ENCODE results near the gene MACROD2. TPM values are rescaled to one million over a fixed set of nuclear protein-coding genes. Genes with fewer than 3 reads are reported as not detected.

The MACROD2 gene
- total RNA-seq, 1 experiment from 2014 or later, result 1.4 TPM

- ChIA-PET POLR2A (ENCODE audit: low non-redundant PET) (no interaction called here), CTCF (no interaction called here)
- TF ChIP-seq, protein P1, sequence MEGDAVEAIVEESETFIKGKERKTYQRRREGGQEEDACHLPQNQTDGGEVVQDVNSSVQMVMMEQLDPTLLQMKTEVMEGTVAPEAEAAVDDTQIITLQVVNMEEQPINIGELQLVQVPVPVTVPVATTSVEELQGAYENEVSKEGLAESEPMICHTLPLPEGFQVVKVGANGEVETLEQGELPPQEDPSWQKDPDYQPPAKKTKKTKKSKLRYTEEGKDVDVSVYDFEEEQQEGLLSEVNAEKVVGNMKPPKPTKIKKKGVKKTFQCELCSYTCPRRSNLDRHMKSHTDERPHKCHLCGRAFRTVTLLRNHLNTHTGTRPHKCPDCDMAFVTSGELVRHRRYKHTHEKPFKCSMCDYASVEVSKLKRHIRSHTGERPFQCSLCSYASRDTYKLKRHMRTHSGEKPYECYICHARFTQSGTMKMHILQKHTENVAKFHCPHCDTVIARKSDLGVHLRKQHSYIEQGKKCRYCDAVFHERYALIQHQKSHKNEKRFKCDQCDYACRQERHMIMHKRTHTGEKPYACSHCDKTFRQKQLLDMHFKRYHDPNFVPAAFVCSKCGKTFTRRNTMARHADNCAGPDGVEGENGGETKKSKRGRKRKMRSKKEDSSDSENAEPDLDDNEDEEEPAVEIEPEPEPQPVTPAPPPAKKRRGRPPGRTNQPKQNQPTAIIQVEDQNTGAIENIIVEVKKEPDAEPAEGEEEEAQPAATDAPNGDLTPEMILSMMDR (conservative IDR thresholded peaks at IDR 0.05; ENCODE audit: low read depth, low read length), result no peak
- TF ChIP-seq EZH2 (IDR thresholded peaks at IDR 0.05; ENCODE audit: borderline replicate concordance, low read depth, low read length, poor library complexity, severe bottlenecking), result no peak
- Histone ChIP-seq H3K36me3 (ENCODE audit: insufficient read depth, low read length, poor library complexity, severe bottlenecking) (no peaks in the 10 kb centered on the region), H3K4me3 (ENCODE audit: low read depth, low read length, poor library complexity, severe bottlenecking) (no peak overlapping the region), H3K4me1 (ENCODE audit: insufficient read depth, low read length, poor library complexity, severe bottlenecking) (no peaks in the 10 kb centered on the region), H3K9me3 (ENCODE audit: low read depth, low read length, poor library complexity, severe bottlenecking) (no peaks in the 10 kb centered on the region), H3K27me3 (replicated peaks; ENCODE audit: insufficient read depth, low read depth, low read length, poor library complexity) (no peaks in the 10 kb centered on the region), H3K27ac (ENCODE audit: low read depth, low read length, poor library complexity, severe bottlenecking) (no peak overlapping the region)
- no peak for DNase-seq (ENCODE audit: low spot score)
- BruUV-seq (replicated peaks), result no TSS peak
- intact Hi-C loops (cut with micrococcal nuclease; ENCODE audit: unreplicated experiment), result no loop called here
Measured at GRCh38 chr20:14069796-14070195, 74.5 kb downstream of the MACROD2 start.

DNA sequence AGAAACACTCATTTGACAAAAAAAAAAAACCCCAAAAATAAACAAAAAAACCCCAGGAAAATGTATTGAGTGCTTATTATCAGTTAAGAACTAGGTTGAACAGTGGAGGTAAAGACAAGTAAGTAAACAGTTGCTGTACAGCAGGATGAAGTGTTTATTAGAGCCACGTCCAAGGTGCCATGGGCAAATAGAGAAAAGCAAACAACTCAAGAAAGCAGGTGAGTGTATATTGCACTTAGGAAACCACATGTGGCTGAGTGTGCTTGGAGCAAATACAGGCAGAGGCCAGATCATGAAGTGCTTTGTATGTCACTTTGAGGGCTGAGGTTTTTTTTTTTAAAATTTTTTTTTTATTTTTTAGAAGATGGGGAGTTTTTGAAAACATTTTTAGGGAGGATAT, 98.3 kb downstream of the MACROD2 start:
- no peak overlapping the region for H3K27ac ChIP-seq (ENCODE audit: low read depth, low read length, poor library complexity, severe bottlenecking)
- ChIA-PET POLR2A (ENCODE audit: low non-redundant PET) (no interaction called here), CTCF (no interaction called here)
- no peaks in the 10 kb centered on the region for H3K4me1 ChIP-seq (ENCODE audit: insufficient read depth, low read length, poor library complexity, severe bottlenecking)
- H3K36me3 ChIP-seq (ENCODE audit: insufficient read depth, low read length, poor library complexity, severe bottlenecking), result no peaks in the 10 kb centered on the region
- BruUV-seq (replicated peaks), result no TSS peak
- no peak for DNase-seq (ENCODE audit: low spot score)
- TF ChIP-seq, protein P1 (conservative IDR thresholded peaks at IDR 0.05; ENCODE audit: low read depth, low read length), result no peak
- no peaks in the 10 kb centered on the region for H3K9me3 ChIP-seq (ENCODE audit: low read depth, low read length, poor library complexity, severe bottlenecking)
- no peak overlapping the region for H3K4me3 ChIP-seq (ENCODE audit: low read depth, low read length, poor library complexity, severe bottlenecking)
- intact Hi-C loops (cut with micrococcal nuclease; ENCODE audit: unreplicated experiment), result no loop called here
- H3K27me3 ChIP-seq (replicated peaks; ENCODE audit: insufficient read depth, low read depth, low read length, poor library complexity), result no peaks in the 10 kb centered on the region

- no peak for DNase-seq (ENCODE audit: low spot score)
- BruUV-seq (replicated peaks), result no TSS peak
- Histone ChIP-seq H3K4me3 (ENCODE audit: low read depth, low read length, poor library complexity, severe bottlenecking) (no peak overlapping the region), H3K9me3 (ENCODE audit: low read depth, low read length, poor library complexity, severe bottlenecking) (no peaks in the 10 kb centered on the region), H3K27me3 (replicated peaks; ENCODE audit: insufficient read depth, low read depth, low read length, poor library complexity) (no peaks in the 10 kb centered on the region), H3K4me1 (ENCODE audit: insufficient read depth, low read length, poor library complexity, severe bottlenecking) (no peaks in the 10 kb centered on the region), H3K36me3 (ENCODE audit: insufficient read depth, low read length, poor library complexity, severe bottlenecking) (no peaks in the 10 kb centered on the region), H3K27ac (ENCODE audit: low read depth, low read length, poor library complexity, severe bottlenecking) (no peak overlapping the region)
- intact Hi-C loops (cut with micrococcal nuclease; ENCODE audit: unreplicated experiment), result no loop called here
- TF ChIP-seq, protein P1 (conservative IDR thresholded peaks at IDR 0.05; ENCODE audit: low read depth, low read length), result no peak
- no peak for TF ChIP-seq EZH2 (IDR thresholded peaks at IDR 0.05; ENCODE audit: borderline replicate concordance, low read depth, low read length, poor library complexity, severe bottlenecking)
- POLR2A ChIA-PET (ENCODE audit: low non-redundant PET), result no interaction called here
- CTCF ChIA-PET, result no interaction called here
Measured at GRCh38 chr20:14098261-14098660, 102.9 kb downstream of the MACROD2 start.
